ENCODE data around the gene DMD.

The DMD gene

DNA sequence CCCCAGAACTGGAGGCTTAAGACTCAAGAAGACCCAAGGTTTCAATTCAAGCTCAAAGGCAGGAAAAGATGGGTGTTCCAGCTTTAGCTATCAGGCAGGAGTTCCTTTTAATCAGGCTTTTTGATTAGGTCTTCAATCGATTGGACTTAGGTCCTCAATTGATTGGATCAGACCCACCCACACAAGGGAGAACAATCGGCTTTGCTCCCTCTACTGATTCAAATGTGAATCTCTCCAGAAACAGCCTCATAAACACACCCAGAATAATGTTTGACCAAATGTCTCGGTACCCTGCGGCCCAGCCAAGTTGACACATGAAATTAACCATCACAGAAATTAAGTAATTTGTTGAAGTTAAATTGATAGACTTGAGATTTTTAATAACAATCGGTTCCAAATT lies 1222.4 kb downstream of the DMD start:
- no peak overlapping the region for H2AK5ac ChIP-seq (ENCODE audit: low read length)
- no peak overlapping the region for H3K4me3 ChIP-seq (ENCODE audit: low read depth, low read length)
- H2BK12ac ChIP-seq (ENCODE audit: low read length) = no peak overlapping the region
- H2BK5ac ChIP-seq (ENCODE audit: low read depth, low read length, poor library complexity) = no peak overlapping the region
- no peaks in the 10 kb centered on the region for H3K36me3 ChIP-seq (ENCODE audit: control insufficient read depth in 1 of 2, insufficient read depth in 2 of 2, low read length in 2 of 2)
- no peaks in the 10 kb centered on the region for H3K9me3 ChIP-seq (ENCODE audit: insufficient read depth, low read depth, low read length)
- no peak overlapping the region for H4K12ac ChIP-seq (ENCODE audit: low read depth, low read length)
- H3K27me3 ChIP-seq (ENCODE audit: insufficient read depth, low read length) = no peaks in the 10 kb centered on the region
- H4K91ac ChIP-seq (ENCODE audit: low read depth, low read length) = no peak overlapping the region
- H3K27ac ChIP-seq (ENCODE audit: low read depth, low read length) = no peak overlapping the region
- WGBS (ENCODE audit: extremely low coverage, insufficient coverage, insufficient read length) = no CpG with 5 or more reads among the region's 5 CpGs
- H3K14ac ChIP-seq (ENCODE audit: low read length) = no peak overlapping the region
- no peak overlapping the region for H3K4me2 ChIP-seq (ENCODE audit: low read length)
- H3K23ac ChIP-seq (ENCODE audit: low read length) = no peak overlapping the region
- no peaks in the 10 kb centered on the region for H3K79me2 ChIP-seq (ENCODE audit: control insufficient read depth, insufficient read depth, low read length, poor library complexity)
- no peaks in the 10 kb centered on the region for H3K4me1 ChIP-seq (ENCODE audit: control insufficient read depth in 1 of 2, insufficient read depth in 2 of 2, low read length in 2 of 2)
- H3K4ac ChIP-seq (ENCODE audit: low read depth, low read length) = no peak overlapping the region
- no peak for DNase-seq
- no peak overlapping the region for H4K8ac ChIP-seq (ENCODE audit: low read depth, low read length)
- no peaks in the 10 kb centered on the region for H3K79me1 ChIP-seq (ENCODE audit: low read length)
- H2AFZ ChIP-seq (ENCODE audit: insufficient read depth, low read length, poor library complexity) = no peak overlapping the region
- no peak overlapping the region for H3K18ac ChIP-seq (ENCODE audit: low read length)
- H2BK120ac ChIP-seq (ENCODE audit: insufficient read depth, low read length, poor library complexity) = no peak overlapping the region
- H3K9ac ChIP-seq (ENCODE audit: low read length) = no peak overlapping the region

DNA sequence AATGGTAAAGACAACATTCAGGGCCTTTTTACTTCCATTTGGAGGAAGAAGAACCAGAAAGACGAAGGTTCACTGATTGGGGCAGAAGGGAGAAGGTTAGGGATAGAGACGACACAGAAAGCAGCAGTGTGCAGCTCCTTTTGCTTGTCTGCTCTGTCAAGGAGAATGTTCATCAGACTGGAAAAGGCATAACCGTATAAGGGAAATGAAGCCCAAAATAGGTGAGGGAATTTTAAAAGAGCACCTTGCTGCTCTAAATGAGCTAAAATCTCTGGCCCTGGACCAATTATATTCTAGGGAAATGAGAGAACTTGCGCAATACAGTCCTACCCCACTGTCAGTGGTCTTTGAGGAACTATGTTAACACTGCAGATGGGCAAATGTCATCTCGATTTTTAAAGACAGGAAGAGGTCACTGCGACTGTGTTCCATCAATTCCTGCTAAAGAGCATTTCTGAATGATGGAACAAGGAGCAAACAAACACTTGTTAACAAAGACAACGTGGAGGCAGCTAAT lies 1229.7 kb downstream of the DMD start:
- H3K27me3 ChIP-seq (ENCODE audit: insufficient read depth, low read length) = no peaks in the 10 kb centered on the region
- no peak overlapping the region for H4K8ac ChIP-seq (ENCODE audit: low read depth, low read length)
- H3K4me3 ChIP-seq (ENCODE audit: low read depth, low read length) = no peak overlapping the region
- WGBS (ENCODE audit: extremely low coverage, insufficient coverage, insufficient read length) = no CpG with 5 or more reads among the region's 7 CpGs
- no peak overlapping the region for H2AFZ ChIP-seq (ENCODE audit: insufficient read depth, low read length, poor library complexity)
- H3K27ac ChIP-seq (ENCODE audit: low read depth, low read length) = no peak overlapping the region
- DNase-seq = no peak
- no peak overlapping the region for H3K14ac ChIP-seq (ENCODE audit: low read length)
- H3K36me3 ChIP-seq (ENCODE audit: control insufficient read depth in 1 of 2, insufficient read depth in 2 of 2, low read length in 2 of 2) = no peaks in the 10 kb centered on the region
- H3K18ac ChIP-seq (ENCODE audit: low read length) = no peak overlapping the region
- H2BK120ac ChIP-seq (ENCODE audit: insufficient read depth, low read length, poor library complexity) = no peak overlapping the region
- no peaks in the 10 kb centered on the region for H3K79me1 ChIP-seq (ENCODE audit: low read length)
- no peaks in the 10 kb centered on the region for H3K9me3 ChIP-seq (ENCODE audit: insufficient read depth, low read depth, low read length)
- no peak overlapping the region for H2BK12ac ChIP-seq (ENCODE audit: low read length)
- H3K9ac ChIP-seq (ENCODE audit: low read length) = no peak overlapping the region
- no peak overlapping the region for H3K23ac ChIP-seq (ENCODE audit: low read length)
- no peak overlapping the region for H4K12ac ChIP-seq (ENCODE audit: low read depth, low read length)
- no peak overlapping the region for H2BK5ac ChIP-seq (ENCODE audit: low read depth, low read length, poor library complexity)
- no peak overlapping the region for H3K4ac ChIP-seq (ENCODE audit: low read depth, low read length)
- H3K79me2 ChIP-seq (ENCODE audit: control insufficient read depth, insufficient read depth, low read length, poor library complexity) = no peaks in the 10 kb centered on the region
- H4K91ac ChIP-seq (ENCODE audit: low read depth, low read length) = no peak overlapping the region
- H2AK5ac ChIP-seq (ENCODE audit: low read length) = no peak overlapping the region
- no peak overlapping the region for H3K4me2 ChIP-seq (ENCODE audit: low read length)
- no peaks in the 10 kb centered on the region for H3K4me1 ChIP-seq (ENCODE audit: control insufficient read depth in 1 of 2, insufficient read depth in 2 of 2, low read length in 2 of 2)

DNA sequence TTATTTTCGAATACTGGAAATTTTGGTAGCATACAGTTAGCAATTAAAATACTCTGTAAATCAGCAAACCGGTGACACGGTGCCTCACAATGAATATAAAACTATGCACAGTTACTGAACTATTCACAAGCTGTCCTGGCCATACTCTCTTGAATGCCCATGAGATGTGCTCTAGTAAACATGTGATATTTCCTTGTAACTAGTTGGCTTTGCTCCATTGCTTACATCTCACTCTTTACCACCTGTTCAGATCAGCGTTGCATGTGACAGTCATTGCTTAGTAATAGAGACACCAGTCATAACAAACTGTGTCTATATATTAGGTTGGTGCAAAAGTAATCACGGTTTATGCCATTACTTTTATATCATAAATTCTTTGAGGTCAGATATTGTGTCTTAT lies 1241.6 kb downstream of the DMD start:
- no CpG with 5 or more reads among the region's 5 CpGs for WGBS (ENCODE audit: extremely low coverage, insufficient coverage, insufficient read length)
- no peak overlapping the region for H2BK120ac ChIP-seq (ENCODE audit: insufficient read depth, low read length, poor library complexity)
- no peaks in the 10 kb centered on the region for H3K36me3 ChIP-seq (ENCODE audit: control insufficient read depth in 1 of 2, insufficient read depth in 2 of 2, low read length in 2 of 2)

GRCh38 chrX:31962256-31962655 lies 1249.1 kb downstream of the DMD start:
- Histone ChIP-seq H3K18ac (ENCODE audit: low read length) (no peak overlapping the region), H3K4me3 (ENCODE audit: low read depth, low read length) (no peak overlapping the region), H2BK12ac (ENCODE audit: low read length) (no peak overlapping the region), H2BK120ac (ENCODE audit: insufficient read depth, low read length, poor library complexity) (no peak overlapping the region), H3K23ac (ENCODE audit: low read length) (no peak overlapping the region), H3K4me2 (ENCODE audit: low read length) (no peak overlapping the region), H3K27ac (ENCODE audit: low read depth, low read length) (no peak overlapping the region), H2AK5ac (ENCODE audit: low read length) (no peak overlapping the region), H3K79me2 (ENCODE audit: control insufficient read depth, insufficient read depth, low read length, poor library complexity) (no peaks in the 10 kb centered on the region), H2AFZ (ENCODE audit: insufficient read depth, low read length, poor library complexity) (no peak overlapping the region), H3K79me1 (ENCODE audit: low read length) (no peaks in the 10 kb centered on the region), H3K9ac (ENCODE audit: low read length) (no peak overlapping the region), H3K36me3 (ENCODE audit: control insufficient read depth in 1 of 2, insufficient read depth in 2 of 2, low read length in 2 of 2) (no peaks in the 10 kb centered on the region), H3K9me3 (ENCODE audit: insufficient read depth, low read depth, low read length) (no peaks in the 10 kb centered on the region), H4K12ac (ENCODE audit: low read depth, low read length) (no peak overlapping the region), H4K91ac (ENCODE audit: low read depth, low read length) (no peak overlapping the region), H3K27me3 (ENCODE audit: insufficient read depth, low read length) (no peaks in the 10 kb centered on the region), H2BK5ac (ENCODE audit: low read depth, low read length, poor library complexity) (no peak overlapping the region), H3K4ac (ENCODE audit: low read depth, low read length) (no peak overlapping the region), H4K8ac (ENCODE audit: low read depth, low read length) (no peak overlapping the region), H3K4me1 (ENCODE audit: control insufficient read depth in 1 of 2, insufficient read depth in 2 of 2, low read length in 2 of 2) (no peaks in the 10 kb centered on the region), H3K14ac (ENCODE audit: low read length) (no peak overlapping the region)
- no peak for DNase-seq
- no CpG with 5 or more reads among the region's 1 CpG for WGBS (ENCODE audit: extremely low coverage, insufficient coverage, insufficient read length)

More for the DNA sequence above, 1241.6 kb downstream of the DMD start:
- no peak overlapping the region for H4K8ac ChIP-seq (ENCODE audit: low read depth, low read length)
- H3K79me2 ChIP-seq (ENCODE audit: control insufficient read depth, insufficient read depth, low read length, poor library complexity) = no peaks in the 10 kb centered on the region
- H3K79me1 ChIP-seq (ENCODE audit: low read length) = no peaks in the 10 kb centered on the region
- H2BK5ac ChIP-seq (ENCODE audit: low read depth, low read length, poor library complexity) = no peak overlapping the region
- H4K91ac ChIP-seq (ENCODE audit: low read depth, low read length) = no peak overlapping the region
- DNase-seq = no peak
- H3K27me3 ChIP-seq (ENCODE audit: insufficient read depth, low read length) = no peaks in the 10 kb centered on the region
- H2AK5ac ChIP-seq (ENCODE audit: low read length) = no peak overlapping the region
- H3K4me1 ChIP-seq (ENCODE audit: control insufficient read depth in 1 of 2, insufficient read depth in 2 of 2, low read length in 2 of 2) = no peaks in the 10 kb centered on the region
- no peak overlapping the region for H3K9ac ChIP-seq (ENCODE audit: low read length)
- no peak overlapping the region for H3K4me2 ChIP-seq (ENCODE audit: low read length)
- H3K4ac ChIP-seq (ENCODE audit: low read depth, low read length) = no peak overlapping the region
- no peak overlapping the region for H3K18ac ChIP-seq (ENCODE audit: low read length)
- no peak overlapping the region for H3K14ac ChIP-seq (ENCODE audit: low read length)
- H4K12ac ChIP-seq (ENCODE audit: low read depth, low read length) = no peak overlapping the region
- H3K9me3 ChIP-seq (ENCODE audit: insufficient read depth, low read depth, low read length) = no peaks in the 10 kb centered on the region
- H2AFZ ChIP-seq (ENCODE audit: insufficient read depth, low read length, poor library complexity) = no peak overlapping the region
- H3K27ac ChIP-seq (ENCODE audit: low read depth, low read length) = no peak overlapping the region
- no peak overlapping the region for H3K4me3 ChIP-seq (ENCODE audit: low read depth, low read length)
- H3K23ac ChIP-seq (ENCODE audit: low read length) = no peak overlapping the region
- H2BK12ac ChIP-seq (ENCODE audit: low read length) = no peak overlapping the region

Data from trophoblast cell (in vitro differentiated cells and primary cell).